AG09319 (cell line): ENCODE data around the gene RPP25L.
"Not testable (repeated sequence)": the region's sequence is repeated elsewhere in the genome, so short reads cannot be mapped to it uniquely, and the experiment has no call there.

Experiments
- DNase-seq: peaks from one replicate; pipeline ENCODE4 v3.0.0-alpha.2; 2010; ENCODE audit warnings: low read depth; ENCODE audit errors: extremely low read depth
- TF ChIP-seq, protein P1 (sequence below): IDR thresholded peaks from 2 replicates; pipeline ENCODE4 v1.5.1; 2011; ENCODE audit warnings: low read depth, mild to moderate bottlenecking, inconsistent platforms, low read length, moderate library complexity

RPP25L gene

DNA sequence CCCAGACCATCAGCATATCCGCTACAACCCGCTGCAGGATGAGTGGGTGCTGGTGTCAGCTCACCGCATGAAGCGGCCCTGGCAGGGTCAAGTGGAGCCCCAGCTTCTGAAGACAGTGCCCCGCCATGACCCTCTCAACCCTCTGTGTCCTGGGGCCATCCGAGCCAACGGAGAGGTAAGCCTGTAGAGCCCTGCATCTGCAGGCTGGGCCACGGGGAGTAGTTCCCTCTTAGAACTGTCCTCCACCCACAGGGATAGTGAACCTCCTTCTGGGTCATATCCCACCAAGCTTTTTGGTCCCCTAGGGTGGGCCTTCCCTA is 35.1 kb upstream of the RPP25L start:
- TF ChIP-seq, protein P1, sequence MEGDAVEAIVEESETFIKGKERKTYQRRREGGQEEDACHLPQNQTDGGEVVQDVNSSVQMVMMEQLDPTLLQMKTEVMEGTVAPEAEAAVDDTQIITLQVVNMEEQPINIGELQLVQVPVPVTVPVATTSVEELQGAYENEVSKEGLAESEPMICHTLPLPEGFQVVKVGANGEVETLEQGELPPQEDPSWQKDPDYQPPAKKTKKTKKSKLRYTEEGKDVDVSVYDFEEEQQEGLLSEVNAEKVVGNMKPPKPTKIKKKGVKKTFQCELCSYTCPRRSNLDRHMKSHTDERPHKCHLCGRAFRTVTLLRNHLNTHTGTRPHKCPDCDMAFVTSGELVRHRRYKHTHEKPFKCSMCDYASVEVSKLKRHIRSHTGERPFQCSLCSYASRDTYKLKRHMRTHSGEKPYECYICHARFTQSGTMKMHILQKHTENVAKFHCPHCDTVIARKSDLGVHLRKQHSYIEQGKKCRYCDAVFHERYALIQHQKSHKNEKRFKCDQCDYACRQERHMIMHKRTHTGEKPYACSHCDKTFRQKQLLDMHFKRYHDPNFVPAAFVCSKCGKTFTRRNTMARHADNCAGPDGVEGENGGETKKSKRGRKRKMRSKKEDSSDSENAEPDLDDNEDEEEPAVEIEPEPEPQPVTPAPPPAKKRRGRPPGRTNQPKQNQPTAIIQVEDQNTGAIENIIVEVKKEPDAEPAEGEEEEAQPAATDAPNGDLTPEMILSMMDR: no peak
- no peak for DNase-seq

DNA sequence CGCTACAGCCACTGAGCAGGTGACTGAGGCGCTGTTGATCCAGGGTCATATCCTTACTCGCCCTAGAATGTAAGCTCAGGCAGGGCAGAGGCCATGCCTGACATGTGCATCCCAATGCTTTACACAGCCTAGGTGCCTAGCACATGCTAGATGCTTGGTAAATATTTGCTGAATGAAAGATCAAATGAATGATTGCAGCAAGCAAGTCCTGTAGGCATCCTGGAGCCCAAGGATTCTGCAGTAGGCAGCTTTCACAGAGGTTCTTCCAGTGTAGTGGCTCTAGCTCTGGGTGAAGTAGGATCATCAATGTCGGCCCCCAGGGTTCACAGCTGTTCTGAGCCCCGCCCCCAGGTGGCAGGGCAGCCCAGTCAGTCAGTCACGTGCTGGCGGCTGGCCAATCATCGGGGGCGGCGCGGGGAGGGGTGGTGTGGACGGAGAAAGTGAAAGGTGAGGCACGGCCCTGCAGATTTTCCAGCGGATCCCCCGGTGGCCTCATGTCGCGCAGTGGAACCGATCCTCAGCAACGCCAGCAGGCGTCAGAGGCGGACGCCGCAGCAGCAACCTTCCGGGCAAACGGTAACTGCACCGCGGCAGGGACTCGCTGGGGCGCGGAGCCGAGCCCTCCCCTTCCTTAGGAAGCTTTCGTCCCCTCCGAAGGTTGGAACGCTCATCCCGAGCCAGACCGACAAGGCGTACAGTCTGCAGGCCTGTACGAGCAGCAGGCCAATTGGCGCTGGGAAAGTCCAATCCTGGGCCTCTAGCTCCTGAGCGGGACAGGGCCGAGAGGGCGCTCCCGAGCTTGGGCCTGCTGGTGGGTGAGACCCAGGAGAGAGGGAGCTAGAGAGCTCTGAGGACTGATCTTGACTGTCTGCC is 34.5 kb upstream of the RPP25L start, which contains the start of gene GALT:
Gene GALT, plus strand, starts transcription at position 465 of the 873 bp plus-strand sequence. Its CDS starts 30 bp downstream, at position 495.
- peak; percentile 45 for DNase-seq
- TF ChIP-seq, protein P1: peak; percentile 66

DNA sequence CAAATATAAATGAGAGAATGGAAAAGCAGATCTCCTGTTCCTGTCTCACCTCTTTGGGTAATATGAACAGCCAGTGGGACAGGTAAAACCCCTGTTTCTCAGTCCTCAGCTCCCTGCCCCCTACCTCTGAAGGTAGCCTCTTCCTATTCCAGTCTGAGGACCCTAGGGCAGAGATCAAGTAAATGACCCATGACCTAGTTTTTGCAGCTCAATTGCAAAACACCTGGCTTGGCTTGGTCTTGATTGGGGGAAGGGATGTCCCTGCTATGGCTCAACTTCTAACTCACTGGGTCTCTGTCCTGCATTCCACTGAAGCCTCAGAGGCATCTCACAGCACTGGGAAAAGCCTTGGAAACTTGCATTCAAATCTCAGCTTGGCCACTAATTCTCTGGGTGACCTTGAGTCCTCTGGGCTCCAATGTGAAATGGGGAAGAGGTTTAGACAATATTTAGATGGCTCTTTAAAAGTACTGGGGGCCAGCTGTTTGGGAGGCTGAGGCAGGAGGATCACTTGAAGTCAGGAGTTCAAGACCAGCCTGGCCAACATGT is 32.9 kb upstream of the RPP25L start:
- TF ChIP-seq, protein P1: no peak
- no peak for DNase-seq

DNA sequence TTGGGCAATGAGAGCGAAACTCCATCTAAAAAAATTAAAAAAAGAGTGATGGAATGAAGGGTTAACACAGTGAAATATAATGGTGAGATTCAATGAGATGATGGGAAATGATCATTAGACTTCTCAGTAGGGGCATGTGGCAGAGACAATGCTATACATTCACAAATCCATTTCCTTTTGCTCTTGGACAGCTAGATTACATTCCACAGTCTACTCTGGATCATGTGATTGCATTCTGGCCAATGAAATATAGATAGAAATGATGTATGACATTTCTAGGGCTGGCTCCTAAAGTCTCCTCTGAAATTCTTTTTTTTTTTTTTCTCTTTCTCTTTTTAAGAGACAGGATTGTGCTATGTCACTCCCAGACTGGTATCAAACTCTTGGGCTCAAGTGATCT is 30.8 kb upstream of the RPP25L start:
- TF ChIP-seq, protein P1: no peak
- DNase-seq: no peak

DNA sequence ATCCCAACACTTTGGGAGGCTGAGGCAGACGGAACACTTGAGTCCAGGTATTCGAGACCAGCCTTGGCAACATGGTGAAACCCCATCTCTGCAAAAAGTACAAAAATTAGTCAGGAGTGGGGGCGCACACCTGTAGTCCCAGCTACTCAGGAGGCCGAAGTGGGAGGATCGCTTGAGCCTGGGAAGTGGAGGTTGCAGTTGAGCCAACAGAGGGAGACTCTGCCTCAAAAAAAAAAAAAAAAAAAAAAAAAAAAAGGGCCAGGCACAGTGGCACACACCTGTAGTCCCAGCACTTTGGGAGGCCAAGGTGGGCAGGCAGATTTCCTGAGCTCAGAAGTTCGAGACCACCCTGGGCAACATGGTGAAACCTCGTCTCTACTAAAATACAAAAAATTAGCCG is 27.4 kb upstream of the RPP25L start:
- not testable (repeated sequence) for DNase-seq

DNA sequence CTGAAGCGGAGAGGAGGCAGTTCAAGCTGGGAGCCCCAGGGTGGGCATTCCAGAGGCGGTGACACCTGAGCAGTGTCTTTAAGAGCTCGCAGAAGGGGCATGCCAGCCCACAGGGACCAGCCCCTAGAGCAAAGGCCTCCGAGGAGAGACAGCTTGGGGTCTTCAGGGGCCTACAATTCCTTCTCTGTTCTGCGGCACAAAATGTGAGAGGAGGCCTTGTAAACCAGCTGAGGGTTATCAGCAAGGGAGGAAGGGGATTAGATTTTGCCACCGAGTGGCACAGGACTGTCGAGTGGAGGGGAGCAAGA is 26.2 kb upstream of the RPP25L start:
- DNase-seq: no peak
- TF ChIP-seq, protein P1: no peak

DNA sequence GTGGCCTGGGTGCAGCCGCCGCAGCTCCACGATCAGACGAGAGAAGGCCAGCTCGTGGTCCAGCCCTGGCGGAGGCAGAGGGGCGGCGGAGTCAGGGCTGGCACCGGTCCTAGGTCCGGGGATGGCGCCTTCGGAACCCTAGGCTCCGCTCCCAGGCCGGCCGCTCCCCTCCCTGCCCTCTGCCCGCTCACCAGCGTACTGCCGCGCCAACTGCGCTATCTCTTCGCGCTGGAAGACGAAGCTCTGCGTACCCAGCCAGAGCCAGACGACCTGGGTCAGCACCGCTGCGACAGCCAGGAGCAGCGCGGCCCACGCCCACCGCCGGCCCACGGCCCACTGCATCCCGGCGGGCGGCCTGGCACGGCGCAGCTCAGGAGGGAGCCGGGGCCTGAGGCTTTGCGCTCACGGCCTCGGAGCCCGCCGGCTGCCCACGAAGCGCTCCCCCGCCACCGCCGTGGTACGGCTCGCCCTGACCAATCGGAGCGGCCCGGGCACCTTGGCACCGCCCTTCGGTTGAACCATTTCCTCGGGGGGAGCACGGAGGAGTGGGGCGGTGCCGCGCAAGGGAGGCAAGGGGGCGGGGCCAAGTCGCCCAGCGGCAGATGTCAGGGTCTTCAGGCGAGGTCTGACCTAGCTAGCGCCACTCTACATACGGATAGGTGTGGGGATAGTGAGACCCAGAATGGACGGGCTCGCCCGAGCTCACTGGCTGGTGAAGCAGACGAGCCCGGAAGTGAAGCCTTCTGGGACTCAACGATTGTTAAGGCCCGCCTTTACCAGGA is 25.6 kb upstream of the RPP25L start, which contains the start of gene SIGMAR1:
Gene SIGMAR1, minus strand, starts transcription at position 432 of the 782 bp plus-strand sequence. Its CDS starts 90 bp downstream, at position 342.
- TF ChIP-seq, protein P1: no peak
- peak; percentile 84 for DNase-seq
